H1 (cell line): ENCODE results near the gene FAM174B. TPM values are rescaled to one million over a fixed set of nuclear protein-coding genes. Genes with fewer than 3 reads are reported as not detected.
A peak's percentile ranks its signal among the peaks of the same experiment; 100 is the strongest.

ENCODE experiments used
- CTCF ChIA-PET: fragments of 300-600 bp; sonication (Branson Sonifier 250); formaldehyde crosslinking; loops from one replicate; lab custom pipeline; 2021; ENCODE audit not compliant: partially characterized antibody; lab: Charles Lee
- POLR2A ChIA-PET: fragments of 300-600 bp; sonication (Branson Sonifier 250); formaldehyde crosslinking; loops from one replicate; lab custom pipeline; 2021; ENCODE audit warnings: inconsistent platforms; ENCODE audit not compliant: partially characterized antibody; lab: Charles Lee
- DNase-seq, 2 experiments: peaks; one replicate each; pipeline versions ENCODE4 v3.0.0 to v3.0.0-alpha.2; 2010 to 2022; ENCODE audit warnings: low spot score in 2 of 2, low read depth in 1 of 2, mixed read lengths in 1 of 2
- FAIRE-seq: peaks from 2 replicates; lab custom pipeline; 2011; peaks lifted over from hg19 to GRCh38; lab: Jason Lieb, UNC
- H2AFZ ChIP-seq: 2 replicates; pipeline ENCODE4 v1.8.1; 2012; ENCODE audit warnings: low read length, inconsistent platforms
- H2AK5ac ChIP-seq: 2 replicates; pipeline ENCODE4 v1.6.1; 2013; ENCODE audit warnings: low read depth, low read length
- H2BK120ac ChIP-seq: replicated peaks from 2 replicates; pipeline ENCODE3; 2013; ENCODE audit warnings: low read depth, low read length, inconsistent platforms
- H2BK12ac ChIP-seq: 2 replicates; pipeline ENCODE4 v1.6.1; 2013; ENCODE audit warnings: low read depth, low read length
- H2BK15ac ChIP-seq: 2 replicates; pipeline ENCODE4 v1.6.1; 2013; ENCODE audit warnings: low read length
- H2BK20ac ChIP-seq: 2 replicates; pipeline ENCODE4 v1.6.1; 2013; ENCODE audit warnings: low read length
- H2BK5ac ChIP-seq: 2 replicates; pipeline ENCODE4 v1.6.1; 2013; ENCODE audit warnings: low read depth, low read length
- H3K14ac ChIP-seq: 2 replicates; pipeline ENCODE4 v1.6.1; 2013; ENCODE audit warnings: inconsistent platforms; ENCODE audit not compliant: insufficient read length
- H3K18ac ChIP-seq: 2 replicates; pipeline ENCODE4 v1.6.1; 2013; ENCODE audit warnings: low read length; ENCODE audit errors: extremely low read depth
- H3K23ac ChIP-seq: 2 replicates; pipeline ENCODE4 v1.6.1; 2013; ENCODE audit warnings: inconsistent platforms; ENCODE audit not compliant: insufficient read length
- H3K23me2 ChIP-seq: 2 replicates; pipeline ENCODE4 v1.6.1; 2013; ENCODE audit warnings: low read depth, low read length
- H3K27ac ChIP-seq: 2 replicates; pipeline ENCODE4 v1.6.1; 2011; ENCODE audit warnings: low read depth, low read length, inconsistent platforms
- H3K27me3 ChIP-seq, 4 experiments: replicated peaks in 1 of 4; 1 replicate in 1 of 4; 2 replicates in 3 of 4; pipeline versions ENCODE4 v1.6.1 to v1.8.1; 2011 to 2013; ENCODE audit warnings: low read length in 3 of 4, mild to moderate bottlenecking in 3 of 4, inconsistent platforms in 2 of 4, mixed read lengths in 2 of 4, moderate library complexity in 1 of 4; ENCODE audit not compliant: control insufficient read depth in 3 of 4, insufficient read depth in 3 of 4; ENCODE audit errors: extremely low read depth in 1 of 4
- H3K36me3 ChIP-seq, 4 experiments: 2 replicates each; pipeline versions ENCODE4 v1.6.1 to v1.8.1; 2011 to 2013; ENCODE audit warnings: mild to moderate bottlenecking in 4 of 4, low read length in 3 of 4, moderate library complexity in 2 of 4, control low read depth in 1 of 4, inconsistent platforms in 1 of 4; ENCODE audit not compliant: insufficient read depth in 4 of 4, control insufficient read depth in 2 of 4
- H3K4ac ChIP-seq: replicated peaks from 2 replicates; pipeline ENCODE3; 2013; ENCODE audit warnings: low read length, low read depth, mixed read lengths, inconsistent platforms; ENCODE audit not compliant: insufficient read length
- H3K4me1 ChIP-seq, 4 experiments: replicated peaks in 1 of 4; 1 replicate in 1 of 4; 2 replicates in 3 of 4; pipeline versions ENCODE4 v1.6.1 to v1.8.1; 2011 to 2013; ENCODE audit warnings: low read length in 3 of 4, inconsistent platforms in 2 of 4, mixed read lengths in 1 of 4; ENCODE audit not compliant: insufficient read depth in 4 of 4, control insufficient read depth in 3 of 4
- H3K4me2 ChIP-seq, 2 experiments: 2 replicates each; pipeline versions ENCODE4 v1.6.1 to v1.8.1; 2011 to 2013; ENCODE audit warnings: low read depth in 2 of 2, low read length in 2 of 2, control low read depth in 1 of 2, inconsistent platforms in 1 of 2, mild to moderate bottlenecking in 1 of 2; ENCODE audit not compliant: insufficient read depth in 1 of 2
- H3K4me3 ChIP-seq, 4 experiments: fragments of 200-600, 300-600 bp in 1 of 4; sonication (generic), shearing (Covaris generic), sonication (Bioruptor Twin) in 1 of 4; 2 replicates each; pipeline versions ENCODE4 v1.5.1 to v1.8.1; 2011 to 2016; ENCODE audit warnings: low read length in 4 of 4, low read depth in 3 of 4, control low read depth in 2 of 4, inconsistent platforms in 2 of 4, mild to moderate bottlenecking in 2 of 4, mixed read lengths in 1 of 4, moderate library complexity in 1 of 4; ENCODE audit not compliant: insufficient read depth in 2 of 4; ENCODE audit errors: extremely low read depth in 1 of 4
- H3K56ac ChIP-seq: replicated peaks from 2 replicates; pipeline ENCODE3; 2013; ENCODE audit warnings: low read depth, mild to moderate bottlenecking, mixed read lengths, low read length, inconsistent platforms; ENCODE audit not compliant: insufficient read length
- H3K79me1 ChIP-seq: 2 replicates; pipeline ENCODE4 v1.6.1; 2013; ENCODE audit warnings: low read depth, low read length, control low read depth
- H3K79me2 ChIP-seq, 2 experiments: 2 replicates each; pipeline versions ENCODE4 v1.6.1 to v1.8.1; 2012 to 2013; ENCODE audit warnings: low read length in 2 of 2, mild to moderate bottlenecking in 2 of 2, inconsistent platforms in 1 of 2; ENCODE audit not compliant: insufficient read depth in 2 of 2, control insufficient read depth in 1 of 2
- H3K9ac ChIP-seq, 4 experiments: replicated peaks in 1 of 4; 1 replicate in 1 of 4; 2 replicates in 3 of 4; pipeline versions ENCODE4 v1.6.1 to v1.8.1; 2011 to 2013; ENCODE audit warnings: low read depth in 3 of 4, low read length in 3 of 4, control low read depth in 2 of 4, mild to moderate bottlenecking in 2 of 4, moderate library complexity in 2 of 4, inconsistent platforms in 1 of 4; ENCODE audit errors: extremely low read depth in 1 of 4
- H3K9me3 ChIP-seq, 2 experiments: 2 replicates each; pipeline versions ENCODE4 v1.6.1 to v1.8.1; 2012 to 2013; ENCODE audit warnings: mild to moderate bottlenecking in 2 of 2, moderate library complexity in 2 of 2, control low read depth in 1 of 2, inconsistent platforms in 1 of 2, low read depth in 1 of 2, low read length in 1 of 2, mixed read lengths in 1 of 2; ENCODE audit not compliant: insufficient read depth in 2 of 2
- H4K20me1 ChIP-seq, 2 experiments: replicated peaks in 1 of 2; 2 replicates each; pipeline versions ENCODE3 to v1.8.1; 2011 to 2013; ENCODE audit warnings: inconsistent platforms in 2 of 2, low read length in 2 of 2, mild to moderate bottlenecking in 1 of 2; ENCODE audit not compliant: insufficient read depth in 2 of 2, control insufficient read depth in 1 of 2
- H4K5ac ChIP-seq: 2 replicates; pipeline ENCODE4 v1.6.1; 2013; ENCODE audit warnings: low read length, low read depth, mixed read lengths, inconsistent platforms; ENCODE audit not compliant: insufficient read length
- H4K8ac ChIP-seq: 2 replicates; pipeline ENCODE4 v1.8.0; 2013; ENCODE audit warnings: mild to moderate bottlenecking, moderate library complexity, low read length, inconsistent platforms; ENCODE audit not compliant: insufficient read depth; ENCODE audit errors: extremely low read depth
- H4K91ac ChIP-seq: replicated peaks from 2 replicates; pipeline ENCODE3; 2013; ENCODE audit warnings: low read length, mixed read lengths, inconsistent platforms; ENCODE audit not compliant: insufficient read length
- ATF3 ChIP-seq: IDR thresholded peaks from 2 replicates; pipeline ENCODE4 v1.6.1; 2011; ENCODE audit warnings: low read depth, mild to moderate bottlenecking, low read length; ENCODE audit not compliant: insufficient read depth
- BCL11A ChIP-seq, 2 experiments: IDR thresholded peaks; one replicate each; pipeline ENCODE4 v1.6.1; 2011; ENCODE audit warnings: low read depth in 2 of 2, low read length in 2 of 2, mild to moderate bottlenecking in 2 of 2
- JUN ChIP-seq: IDR thresholded peaks from 2 replicates; pipeline ENCODE4 v1.6.1; 2011; ENCODE audit warnings: low read depth, mild to moderate bottlenecking, improper control_type of control experiment, low read length
- MAX ChIP-seq: IDR thresholded peaks from 2 replicates; pipeline ENCODE4 v1.6.1; 2012; ENCODE audit warnings: inconsistent platforms
- POU5F1 ChIP-seq: IDR thresholded peaks from 2 replicates; pipeline ENCODE4 v1.6.1; 2011; ENCODE audit warnings: low read depth, mild to moderate bottlenecking, low read length, moderate library complexity
- RFX5 ChIP-seq: IDR thresholded peaks from 2 replicates; pipeline ENCODE4 v1.6.1; 2011; ENCODE audit warnings: low read depth, low read length, improper control_type of control experiment, borderline replicate concordance
- RNF2 ChIP-seq: fragments of 200-900, 300-1000 bp; sonication (generic); IDR thresholded peaks from 2 replicates; pipeline ENCODE4 v1.7.1; 2016; ENCODE audit warnings: borderline replicate concordance, low read depth, mild to moderate bottlenecking, antibody characterized with exemption, low read length; ENCODE audit not compliant: poor library complexity, severe bottlenecking; ENCODE audit errors: missing control alignments
- SP1 ChIP-seq: IDR thresholded peaks from 2 replicates; pipeline ENCODE4 v1.6.1; 2011; ENCODE audit warnings: low read depth, low read length
- SP4 ChIP-seq: IDR thresholded peaks from 2 replicates; pipeline ENCODE4 v1.6.1; 2012; ENCODE audit warnings: low read length, inconsistent platforms
- SUZ12 ChIP-seq: fragments of 200-600 bp; sonication (generic); IDR thresholded peaks from 2 replicates; pipeline ENCODE4 v1.6.1; 2012; ENCODE audit warnings: mild to moderate bottlenecking, inconsistent platforms, low read length, moderate library complexity, mixed read lengths
- TBP ChIP-seq: IDR thresholded peaks from 2 replicates; pipeline ENCODE4 v1.6.1; 2011; ENCODE audit warnings: low read depth, low read length, improper control_type of control experiment
- TEAD4 ChIP-seq: IDR thresholded peaks from 2 replicates; pipeline ENCODE4 v1.6.1; 2012; ENCODE audit warnings: low read depth, low read length, inconsistent platforms, mixed read lengths
- USF2 ChIP-seq: IDR thresholded peaks from 2 replicates; pipeline ENCODE4 v1.6.1; 2011; ENCODE audit warnings: low read length, improper control_type of control experiment
- WGBS, 2 experiments: shearing (Covaris generic) in 1 of 2; methylation state at CpG; one replicate each; pipeline versions ENCODE4 v1.1.6 to v1.1.7; 2013 to 2015; ENCODE audit warnings: low lambda C conversion rate in 2 of 2, mixed read lengths in 2 of 2, inconsistent platforms in 1 of 2, low coverage in 1 of 2, missing lambda C conversion rate in 1 of 2; ENCODE audit not compliant: insufficient replicate concordance in 2 of 2, insufficient coverage in 1 of 2, insufficient read length in 1 of 2; ENCODE audit errors: extremely low coverage in 1 of 2, missing lambda C conversion rate in 1 of 2; 5-methylcytosine and 5-hydroxymethylcytosine counted together
- polyA plus RNA-seq, 7 experiments: library from polyadenylated mRNA; depleted of rRNA in 3 of 7; stranded (reverse) in 5 of 7; unstranded in 2 of 7; fragments of >200 nt in 5 of 7; fragments of 200-250 nt in 2 of 7; gene quantifications; 1 replicate in 5 of 7; 2 replicates in 1 of 7; 4 replicates in 1 of 7; pipeline versions ENCODE4 v1.2.1 to v1.2.3, GENCODE V29; 2011 to 2013; ENCODE audit warnings: missing spikeins in 2 of 7, mixed read lengths in 2 of 7
- total RNA-seq: library from RNA; stranded (reverse); fragmentation: NEBNext Ultra II Directional; extraction: Animal tissue kit (Norgen Biotek cat#: 25700); gene quantifications from 2 replicates; pipeline ENCODE4 v1.2.1, GENCODE V29; 2021

Gene FAM174B
- total and polyA plus RNA-seq, 2 of the 8 experiments (the other 6 are each of a cell fraction or from before 2014, with no cell fraction given) = 9.3 to 35.2 TPM

GRCh38 chr15:92696096-92696495, 40.5 kb upstream of the FAM174B start:
- no peaks in the 10 kb centered on the region for H3K27me3 ChIP-seq
- no peak overlapping the region for H4K91ac ChIP-seq
- no peak overlapping the region for H2BK5ac ChIP-seq
- H3K4me2 ChIP-seq = no peak overlapping the region
- FAIRE-seq (no peak), DNase-seq (no peak)
- H4K5ac ChIP-seq = no peak overlapping the region
- no peak overlapping the region for H4K8ac ChIP-seq
- H3K9ac ChIP-seq = no peak overlapping the region
- H3K4me3 ChIP-seq = no peak overlapping the region
- 0 out of 2 replicates have a peak overlapping the region, but pooled peaks have one; percentile 10 for H2AFZ ChIP-seq
- no peaks in the 10 kb centered on the region for H3K23me2 ChIP-seq
- H3K79me2 ChIP-seq = no peaks in the 10 kb centered on the region
- H3K9me3 ChIP-seq = peaks cover 3 to 5% of the 10 kb centered on the region in 2 experiments; a peak in 2 of 4 replicates
- H3K18ac ChIP-seq = no peak overlapping the region
- 96% methylated on average over 5 of the region's 5 CpGs; no CpG with 5 or more reads in 1 of the 2 experiments for WGBS, 2 experiments
- no peak overlapping the region for H2AK5ac ChIP-seq
- H3K79me1 ChIP-seq = no peaks in the 10 kb centered on the region
- H3K36me3 ChIP-seq = no peaks in the 10 kb centered on the region
- H2BK120ac ChIP-seq = no peak overlapping the region
- ChIA-PET POLR2A (no interaction called here), CTCF (interaction anchor here (0.8 to 7.6 kb wide), 2 partner anchors 12 to 19 kb away, joined by 3 to 67 read pairs; no protein-coding TSS in a partner anchor)
- no peaks in the 10 kb centered on the region for H3K4me1 ChIP-seq
- no peak overlapping the region for H3K23ac ChIP-seq
- H3K56ac ChIP-seq = no peak overlapping the region
- H2BK12ac ChIP-seq = no peak overlapping the region
- H3K14ac ChIP-seq = no peak overlapping the region
- no peaks in the 10 kb centered on the region for H4K20me1 ChIP-seq
- no peak overlapping the region for H3K27ac ChIP-seq
- no peak overlapping the region for H2BK15ac ChIP-seq
- no peak overlapping the region for H3K4ac ChIP-seq
- H2BK20ac ChIP-seq = no peak overlapping the region
- TF ChIP-seq SP1 (no peak), TEAD4 (no peak), POU5F1 (no peak), MAX (no peak), SUZ12 (no peak), JUN (no peak), ATF3 (no peak), USF2 (no peak), RFX5 (no peak), SP4 (no peak), BCL11A (IDR thresholded peaks at IDR 0.05; ENCODE audit: low read depth in 2 of 2, low read length in 2 of 2) (no peak), RNF2 (no peak), TBP (no peak)
